BJ (cell line): ENCODE measurements around the gene RECK. TPM values are rescaled to one million over a fixed set of nuclear protein-coding genes. Genes with fewer than 3 reads are reported as not detected.
A peak's percentile ranks its signal among the peaks of the same experiment; 100 is the strongest.

Experiments used
- CTCF ChIA-PET: fragments of 350-600 bp; formaldehyde crosslinking; extraction: SDS; loops from one replicate; lab custom pipeline; 2021; ENCODE audit warnings: antibody characterized with exemption, inconsistent platforms; lab: Yijun Ruan, JAX
- POLR2A ChIA-PET: fragments of 300-600 bp; sonication (Branson Sonifier 250); formaldehyde crosslinking; extraction: SDS; loops from one replicate; lab custom pipeline; 2021; ENCODE audit warnings: antibody characterized with exemption; lab: Charles Lee
- DNase-seq: peaks from one replicate; pipeline ENCODE4 v3.0.0-alpha.2; 2011; ENCODE audit warnings: low read depth
- H3K27me3 ChIP-seq: 2 replicates; pipeline ENCODE4 v1.6.0; 2011; ENCODE audit warnings: low read length; ENCODE audit not compliant: control insufficient read depth, insufficient read depth
- H3K36me3 ChIP-seq: 2 replicates; pipeline ENCODE4 v1.5.1; 2011; ENCODE audit warnings: low read length; ENCODE audit not compliant: control insufficient read depth, insufficient read depth
- H3K4me3 ChIP-seq: 2 replicates; pipeline ENCODE4 v1.5.1; 2011; ENCODE audit warnings: low read depth, mild to moderate bottlenecking, control low read depth, low read length
- CTCF ChIP-seq: IDR thresholded peaks from 2 replicates; pipeline ENCODE4 v1.5.1; 2011; ENCODE audit warnings: low read depth, mild to moderate bottlenecking, control low read depth, inconsistent platforms, low read length, moderate library complexity; ENCODE audit not compliant: insufficient read depth
- polyA plus RNA-seq: library from polyadenylated mRNA; depleted of rRNA; stranded (reverse); fragments of >200 nt; gene quantifications from 2 replicates; pipeline ENCODE4 v1.2.3, GENCODE V29; 2011

The RECK gene
- polyA plus RNA-seq, 1 experiment, result 59.8 TPM

- CTCF ChIA-PET, result interaction anchor here (0.5 to 7.4 kb wide), 37 partner anchors 9 to 261 kb away, joined by 3 to 77 read pairs (median 4); partner anchors contain the start of genes CLTA, GLIPR2 and OR2S2
- POLR2A ChIA-PET, result interaction anchor here (0.6 to 0.7 kb wide), 2 partner anchors 31 to 169 kb away, joined by 3 to 9 read pairs; no protein-coding TSS in a partner anchor
- Histone ChIP-seq H3K27me3 (no peaks in the 10 kb centered on the region), H3K36me3 (no peaks in the 10 kb centered on the region; the same call in 1 of the 2 replicates), H3K4me3 (peak overlapping the region; percentile 57)
- TF ChIP-seq CTCF, result peak; percentile 80
- no peak for DNase-seq
Measured at GRCh38 chr9:36166168-36166927, 129.6 kb downstream of the RECK start.

- no peaks in the 10 kb centered on the region; the same call in 1 of the 2 replicates for H3K36me3 ChIP-seq
- TF ChIP-seq CTCF, result no peak
- CTCF ChIA-PET, result interaction anchor here (4.5 to 7.4 kb wide), 2 partner anchors 21 to 67 kb away, joined by 32 to 43 read pairs; partner anchors contain the start of gene CLTA
- no peak for DNase-seq
- H3K27me3 ChIP-seq, result no peaks in the 10 kb centered on the region
- H3K4me3 ChIP-seq, result no peak within 1 kb of the TSS
- POLR2A ChIA-PET, result no interaction called here
Measured at GRCh38 chr9:36169166-36169565, 132.5 kb downstream of the RECK start, which contains the start of gene CCIN. Gene CCIN, plus strand, starts transcription at chr9:36169388. Its CDS starts 115 bp downstream, at chr9:36169503.

- ChIA-PET POLR2A (no interaction called here), CTCF (interaction anchor here (7.4 kb wide), 1 partner anchor 21 kb away, joined by 43 read pairs; the partner anchor contains the start of gene CLTA)
- TF ChIP-seq CTCF, result no peak
- no peak for DNase-seq
- H3K36me3 ChIP-seq, result no peaks in the 10 kb centered on the region; the same call in 1 of the 2 replicates
- H3K4me3 ChIP-seq, result no peak overlapping the region
- no peaks in the 10 kb centered on the region for H3K27me3 ChIP-seq
Measured at GRCh38 chr9:36169708-36170107, 133.0 kb downstream of the RECK start.

GRCh38 chr9:36170531-36170930 lies 133.8 kb downstream of the RECK start:
- POLR2A ChIA-PET, result no interaction called here

More at GRCh38 chr9:36170531-36170930, 133.8 kb downstream of the RECK start:
- TF ChIP-seq CTCF, result no peak
- Histone ChIP-seq H3K36me3 (no peaks in the 10 kb centered on the region; the same call in 1 of the 2 replicates), H3K4me3 (no peak overlapping the region), H3K27me3 (no peaks in the 10 kb centered on the region)
- CTCF ChIA-PET, result interaction anchor here (7.4 kb wide), 1 partner anchor 20 kb away, joined by 43 read pairs; the partner anchor contains the start of gene CLTA
- DNase-seq, result no peak
